Large intestine (tissue), 3 donors: Measurements from ENCODE around the gene VPS33B. TPM values are rescaled to one million over a fixed set of nuclear protein-coding genes. Genes with fewer than 3 reads are reported as not detected.

Source experiments
- DNase-seq, 2 donors: peaks; one replicate each; pipeline versions ENCODE4 v3.0.0 to v3.0.0-alpha.2; 2013
- H3K27ac ChIP-seq: one replicate; pipeline ENCODE4 v1.5.1; 2013; ENCODE audit warnings: low read length
- H3K27me3 ChIP-seq: 2 replicates; pipeline ENCODE4 v1.6.1; 2013; ENCODE audit warnings: low read length; ENCODE audit not compliant: control insufficient read depth, insufficient read depth
- H3K36me3 ChIP-seq: 2 replicates; pipeline ENCODE4 v1.6.1; 2013; ENCODE audit warnings: low read length; ENCODE audit not compliant: control insufficient read depth, insufficient read depth
- H3K4me1 ChIP-seq: one replicate; pipeline ENCODE4 v1.6.1; 2013; ENCODE audit warnings: low read length; ENCODE audit not compliant: control insufficient read depth, insufficient read depth
- H3K4me3 ChIP-seq: one replicate; pipeline ENCODE4 v1.5.1; 2013; ENCODE audit warnings: low read length
- H3K9me3 ChIP-seq: one replicate; pipeline ENCODE4 v1.6.1; 2013; ENCODE audit warnings: mild to moderate bottlenecking, low read depth, low read length, moderate library complexity; ENCODE audit not compliant: control insufficient read depth
- WGBS: methylation state at CpG from one replicate; pipeline ENCODE4 v1.1.5; 2013; ENCODE audit warnings: low lambda C conversion rate; ENCODE audit not compliant: insufficient coverage; 5-methylcytosine and 5-hydroxymethylcytosine counted together
- polyA plus RNA-seq: library from polyadenylated mRNA; unstranded; fragments of 120-200 nt; gene quantifications from one replicate; pipeline ENCODE4 v1.2.1, GENCODE V29; 2013

The VPS33B gene
- polyA plus RNA-seq, 1 donor, result 14.2 TPM

DNA sequence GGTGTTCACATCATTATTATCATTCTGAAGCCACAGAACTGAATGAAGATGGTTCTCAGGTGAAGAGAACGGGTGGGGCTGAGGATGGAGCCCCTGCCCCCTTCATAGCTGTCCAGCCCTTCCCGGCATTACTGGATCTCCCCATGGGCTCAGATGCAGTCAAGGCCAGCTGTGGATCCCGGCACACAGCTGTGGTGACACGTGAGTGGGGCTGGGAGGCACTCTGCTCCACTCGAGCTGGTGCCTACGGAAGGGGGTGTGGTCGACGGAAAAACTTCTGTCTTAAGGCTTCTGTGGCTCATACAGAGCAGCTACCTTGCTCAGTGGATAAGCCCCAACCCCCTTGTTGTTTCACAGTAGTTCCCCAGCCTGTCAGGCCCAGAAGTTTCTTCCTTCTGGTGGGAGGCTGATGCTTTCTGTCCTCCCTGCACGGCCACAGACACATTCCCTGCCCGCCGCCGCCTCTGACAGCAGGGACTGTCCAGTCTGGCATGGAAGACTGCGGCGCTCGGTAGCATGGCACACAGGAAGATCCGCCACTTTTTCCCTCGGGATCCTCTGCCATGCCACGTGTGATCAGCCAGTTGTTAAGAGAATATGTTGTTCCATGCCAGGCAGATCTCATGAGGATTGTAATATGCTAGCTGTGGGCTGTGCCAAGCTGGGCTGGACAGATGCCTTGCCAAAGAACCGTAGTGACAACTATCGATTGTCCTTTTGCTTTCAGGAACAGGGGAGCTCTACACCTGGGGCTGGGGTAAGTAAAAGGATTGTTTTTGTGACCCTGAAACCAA is 61.9 kb downstream of the VPS33B start:
- H3K27ac ChIP-seq, result no peak overlapping the region
- H3K9me3 ChIP-seq, result no peaks in the 10 kb centered on the region
- no peaks in the 10 kb centered on the region for H3K27me3 ChIP-seq
- H3K4me1 ChIP-seq, result peaks cover 9% of the 10 kb centered on the region
- H3K4me3 ChIP-seq, result no peak overlapping the region
- DNase-seq, result no peak
- peaks cover 33% of the 10 kb centered on the region for H3K36me3 ChIP-seq
- WGBS, result no CpG with 5 or more reads among the region's 20 CpGs

DNA sequence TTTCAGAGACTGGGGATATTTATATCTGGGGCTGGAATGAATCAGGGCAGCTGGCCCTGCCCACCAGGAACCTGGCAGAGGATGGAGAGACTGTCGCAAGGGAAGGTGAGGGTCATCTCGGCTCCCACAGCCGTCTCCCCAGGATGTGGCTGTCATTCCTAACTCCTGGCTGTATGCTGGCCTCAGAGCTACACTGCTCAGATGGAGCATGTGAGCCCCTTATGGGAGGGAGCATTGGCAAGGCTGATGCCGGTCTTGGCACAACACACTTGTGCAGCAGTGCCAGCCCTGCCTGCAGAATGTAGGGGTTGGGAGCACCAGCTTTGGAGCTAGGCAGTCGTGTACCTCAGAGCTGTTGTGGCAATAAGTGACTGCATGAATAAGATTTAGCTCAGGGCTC is 62.5 kb downstream of the VPS33B start:
- H3K27ac ChIP-seq, result no peak overlapping the region
- peaks cover 13% of the 10 kb centered on the region for H3K4me1 ChIP-seq
- peaks cover 33% of the 10 kb centered on the region for H3K36me3 ChIP-seq
- H3K27me3 ChIP-seq, result no peaks in the 10 kb centered on the region
- no peak for DNase-seq
- no peaks in the 10 kb centered on the region for H3K9me3 ChIP-seq
- H3K4me3 ChIP-seq, result no peak overlapping the region
- no CpG with 5 or more reads among the region's 5 CpGs for WGBS

DNA sequence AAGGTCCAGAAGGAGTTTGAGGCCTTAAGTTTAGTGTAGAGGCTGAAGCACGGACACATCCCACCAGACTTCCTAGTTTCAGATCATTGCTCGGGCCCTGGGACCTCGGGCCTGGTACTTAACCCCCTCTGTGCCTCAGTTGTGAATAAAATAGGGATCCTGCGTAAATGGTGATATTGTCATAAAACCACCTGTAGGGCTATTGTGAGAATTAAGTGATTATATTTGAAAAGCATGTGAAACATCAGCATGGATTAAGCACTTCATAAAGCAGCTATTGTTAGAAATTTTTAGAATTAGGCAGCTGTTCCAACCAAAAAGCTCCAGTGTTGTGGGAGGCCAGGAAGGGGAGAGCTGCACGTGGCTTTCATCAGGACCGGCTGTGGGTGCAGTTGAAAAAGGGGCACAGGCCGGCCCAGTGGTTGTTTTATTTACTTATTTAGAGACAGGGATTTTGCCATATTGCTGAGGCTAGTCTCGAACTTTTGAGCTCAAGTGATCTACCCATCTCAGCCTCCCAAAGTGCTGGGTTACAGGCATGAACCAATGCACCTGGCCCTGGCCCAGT is 63.3 kb downstream of the VPS33B start:
- Histone ChIP-seq H3K9me3 (no peaks in the 10 kb centered on the region), H3K27me3 (no peaks in the 10 kb centered on the region), H3K36me3 (peaks cover 31% of the 10 kb centered on the region), H3K27ac (no peak overlapping the region), H3K4me1 (peaks cover 15% of the 10 kb centered on the region), H3K4me3 (no peak overlapping the region)
- DNase-seq, result no peak
- WGBS, result 100% methylated on average over 2 of the region's 8 CpGs

DNA sequence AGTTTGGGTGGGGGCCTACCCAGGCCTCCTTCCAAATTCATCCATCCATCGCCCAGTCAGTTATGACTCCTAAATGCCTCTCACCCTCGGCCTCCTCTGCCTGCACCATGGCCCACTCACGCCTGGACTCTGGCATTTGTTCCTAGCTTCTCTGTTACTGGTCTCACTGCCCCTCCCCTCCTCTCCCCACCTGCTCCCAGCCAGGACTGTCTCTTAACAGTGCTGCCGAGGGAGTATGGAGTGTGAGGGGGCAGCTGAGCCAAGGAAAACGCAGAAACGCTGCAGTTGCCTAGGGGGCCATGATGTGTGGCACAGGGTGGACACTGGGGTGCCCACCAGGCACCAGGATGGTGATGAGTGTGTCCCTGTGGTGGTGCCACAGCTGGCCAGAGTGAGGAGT is 64.6 kb downstream of the VPS33B start:
- Histone ChIP-seq H3K27me3 (no peaks in the 10 kb centered on the region), H3K9me3 (no peaks in the 10 kb centered on the region), H3K27ac (no peak overlapping the region), H3K4me1 (peaks cover 15% of the 10 kb centered on the region), H3K36me3 (peaks cover 33% of the 10 kb centered on the region), H3K4me3 (peak overlapping the region; percentile 60)
- DNase-seq, result no peak
- 100% methylated on average over 1 of the region's 6 CpGs for WGBS

DNA sequence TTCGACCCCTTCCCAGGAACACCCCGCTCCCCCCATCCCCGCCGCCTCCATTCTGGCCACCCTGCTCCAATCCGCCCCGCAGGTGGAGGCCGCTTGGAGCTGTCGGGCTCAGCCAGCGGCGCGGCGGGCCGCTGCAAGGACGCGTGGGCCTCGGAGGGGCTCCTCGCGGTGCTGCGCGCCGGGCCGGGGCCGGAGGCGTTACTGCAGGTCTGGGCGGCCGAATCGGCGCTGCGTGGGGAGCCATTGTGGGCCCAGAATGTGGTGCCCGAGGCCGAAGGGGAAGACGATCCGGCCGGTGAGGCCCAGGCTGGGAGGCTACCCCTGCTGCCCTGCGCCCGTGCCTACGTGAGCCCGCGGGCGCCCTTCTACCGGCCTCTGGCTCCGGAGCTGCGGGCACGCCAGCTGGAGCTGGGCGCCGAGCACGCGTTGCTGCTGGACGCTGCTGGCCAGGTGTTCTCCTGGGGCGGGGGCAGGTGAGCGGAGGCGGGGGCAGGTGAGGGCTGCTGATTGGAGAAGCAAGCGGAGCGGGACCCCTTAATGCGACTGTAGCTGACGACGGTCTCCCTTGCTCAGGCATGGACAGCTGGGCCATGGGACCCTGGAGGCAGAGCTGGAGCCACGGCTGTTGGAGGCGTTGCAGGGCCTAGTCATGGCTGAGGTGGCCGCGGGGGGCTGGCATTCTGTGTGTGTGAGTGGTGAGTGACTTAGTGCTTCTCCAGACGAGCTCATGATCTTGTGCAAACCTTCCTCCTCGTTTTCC is 65.2 kb downstream of the VPS33B start:
- Histone ChIP-seq H3K4me3 (peak overlapping the region; percentile 60), H3K36me3 (peaks cover 35% of the 10 kb centered on the region), H3K9me3 (no peaks in the 10 kb centered on the region), H3K4me1 (peaks cover 15% of the 10 kb centered on the region), H3K27me3 (no peaks in the 10 kb centered on the region), H3K27ac (no peak overlapping the region)
- DNase-seq, result peak in 1 of 2 donors; percentile 66
- no CpG with 5 or more reads among the region's 63 CpGs for WGBS

DNA sequence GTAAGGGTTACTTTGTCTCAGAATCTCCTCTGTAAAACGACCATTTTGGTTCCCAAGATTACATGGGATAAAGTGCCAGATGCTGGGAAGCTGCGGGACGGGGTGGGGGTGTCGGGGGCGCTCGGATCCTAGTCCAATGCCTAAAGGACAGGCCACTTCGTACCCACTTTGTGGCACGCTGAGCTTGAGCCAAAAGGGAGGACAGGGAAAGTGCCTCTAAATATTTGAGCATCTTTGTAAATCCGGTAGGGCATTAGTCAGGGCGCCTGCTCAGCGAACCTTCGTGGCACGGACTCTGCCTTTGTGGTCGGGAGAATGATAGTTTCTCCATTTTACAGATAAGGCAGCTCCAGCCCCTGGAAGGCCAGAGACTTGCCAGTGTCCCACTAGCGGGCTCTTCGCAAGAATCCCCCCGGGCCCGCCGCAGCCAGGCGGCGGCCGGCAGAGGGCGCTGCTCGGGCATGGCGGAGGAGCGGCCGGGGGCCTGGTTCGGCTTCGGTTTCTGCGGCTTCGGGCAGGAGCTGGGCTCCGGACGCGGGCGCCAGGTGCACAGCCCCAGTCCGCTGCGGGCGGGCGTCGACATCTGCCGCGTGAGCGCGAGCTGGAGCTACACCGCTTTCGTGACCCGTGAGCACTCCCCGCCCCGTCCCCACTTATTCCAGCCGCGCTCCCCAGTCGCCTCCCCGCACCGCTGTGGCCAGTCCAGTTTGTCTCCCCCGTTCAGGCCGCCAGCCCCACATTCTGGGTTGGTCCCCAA is 65.9 kb downstream of the VPS33B start:
- H3K4me3 ChIP-seq, result peak overlapping the region; percentile 60
- no peaks in the 10 kb centered on the region for H3K27me3 ChIP-seq
- no peak overlapping the region for H3K27ac ChIP-seq
- peak; percentile 56 to 80 for DNase-seq
- H3K9me3 ChIP-seq, result no peaks in the 10 kb centered on the region
- H3K36me3 ChIP-seq, result peaks cover 35% of the 10 kb centered on the region
- peaks cover 15% of the 10 kb centered on the region for H3K4me1 ChIP-seq
- no CpG with 5 or more reads among the region's 56 CpGs for whole genome bisulfite sequencing

DNA sequence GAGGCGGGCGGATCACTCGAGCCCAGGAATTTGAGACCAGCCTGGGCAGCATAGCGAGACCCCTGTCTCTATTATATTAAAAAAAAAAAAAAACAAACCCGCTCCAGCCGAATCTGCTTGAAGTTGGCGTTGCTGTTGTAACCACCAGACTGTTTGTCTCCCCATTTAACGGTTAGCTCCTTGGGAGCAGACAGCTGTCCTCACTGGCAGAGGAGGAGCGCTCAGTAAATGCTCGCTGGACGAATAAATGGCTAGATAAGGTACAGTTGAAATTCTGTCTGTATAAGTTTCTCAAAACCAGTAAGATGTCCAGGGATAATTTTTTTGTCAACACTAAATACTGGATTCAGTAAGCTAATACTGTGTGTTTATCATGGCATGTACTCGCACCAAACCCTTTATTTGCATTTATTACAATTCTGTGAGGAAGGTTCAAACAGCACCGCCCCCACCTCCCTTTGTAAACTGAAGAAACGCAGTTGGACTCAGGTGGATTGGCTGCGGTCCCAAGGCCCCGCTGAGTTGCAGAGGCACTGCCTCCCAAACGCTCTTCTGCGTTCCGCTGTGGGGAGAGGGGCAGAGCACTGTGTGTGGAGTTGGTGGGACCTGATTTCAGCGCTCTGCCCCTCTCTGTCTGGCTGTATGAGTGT is 66.6 kb downstream of the VPS33B start:
- peak in 1 of 2 donors; percentile 39 for DNase-seq
- peaks cover 15% of the 10 kb centered on the region for H3K4me1 ChIP-seq
- 40% methylated on average over 1 of the region's 20 CpGs for WGBS
- no peaks in the 10 kb centered on the region for H3K9me3 ChIP-seq
- no peak overlapping the region for H3K27ac ChIP-seq
- H3K27me3 ChIP-seq, result no peaks in the 10 kb centered on the region
- peaks cover 33% of the 10 kb centered on the region for H3K36me3 ChIP-seq
- H3K4me3 ChIP-seq, result peak overlapping the region; percentile 100

DNA sequence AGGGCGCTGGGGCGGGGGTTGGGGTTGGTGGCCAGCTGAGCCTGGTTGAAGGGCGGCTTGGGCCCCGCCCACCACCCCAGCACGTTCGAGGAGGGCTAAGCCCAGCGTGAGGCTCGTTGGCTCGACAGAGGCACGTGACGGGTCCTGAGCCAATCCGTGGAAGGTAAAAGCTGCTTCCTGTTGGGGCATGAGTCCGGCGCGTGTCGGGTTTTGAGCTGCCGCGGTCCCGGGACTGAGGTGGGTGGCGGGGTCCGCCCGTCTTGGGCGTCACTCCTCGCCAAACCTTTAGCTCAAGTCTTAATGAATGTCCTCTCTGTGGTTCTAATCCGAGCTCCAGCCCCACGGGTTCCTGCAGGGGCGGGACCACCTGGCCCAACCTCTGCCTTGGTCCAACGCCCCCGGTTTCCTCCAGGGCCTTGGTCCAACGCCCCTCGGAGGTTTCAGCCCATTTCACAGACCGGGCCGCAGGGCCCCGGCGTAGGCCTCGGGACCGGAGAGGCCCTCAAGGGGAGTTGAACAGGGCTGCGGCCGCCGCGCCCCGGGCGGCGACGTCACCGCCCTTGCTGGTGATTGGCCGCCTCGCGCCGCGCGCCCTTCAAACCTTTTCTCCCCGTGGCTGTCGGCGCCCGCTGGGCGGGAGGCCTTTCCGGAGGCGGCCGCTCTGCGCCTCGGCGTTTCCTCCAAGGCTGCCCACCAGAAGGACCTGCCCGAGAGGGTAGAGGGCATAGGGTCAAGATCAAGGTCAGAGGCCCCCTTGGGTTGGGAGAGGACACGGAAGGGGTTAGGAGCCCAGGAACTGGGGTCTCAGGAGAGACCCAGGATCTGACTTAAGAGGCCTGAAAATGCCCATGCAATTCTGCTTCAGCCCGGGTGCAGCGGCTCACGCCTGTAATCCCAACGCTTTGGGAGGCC is 67.4 kb downstream of the VPS33B start, which contains the start of gene RCCD1:
RCCD1 (plus strand) TSS at position 173 of the 912 bp plus-strand sequence. CDS start 1,851 bp downstream, outside the sequence.
- Histone ChIP-seq H3K36me3 (peaks cover 34% of the 10 kb centered on the region), H3K27ac (peak within 1 kb of the TSS; percentile 96), H3K9me3 (no peaks in the 10 kb centered on the region), H3K4me1 (peaks cover 15% of the 10 kb centered on the region), H3K27me3 (no peaks in the 10 kb centered on the region), H3K4me3 (peak within 1 kb of the TSS; percentile 100)
- peak; percentile 96 to 97 for DNase-seq
- no CpG with 5 or more reads among the region's 69 CpGs for WGBS
